Lung microvascular endothelial cell (primary cell): ENCODE measurements around the gene UPK3A. TPM values are rescaled to one million over a fixed set of nuclear protein-coding genes. Genes with fewer than 3 reads are reported as not detected.

Source experiments
- DNase-seq, 2 donors: peaks; one replicate each; pipeline versions ENCODE4 v3.0.0 to v3.0.0-alpha.2; 2010; ENCODE audit warnings: low read depth in 2 of 2
- total RNA-seq: library from RNA; depleted of rRNA; stranded (reverse); fragments of >200 nt; gene quantifications from 2 replicates; pipeline ENCODE4 v1.2.1, GENCODE V29; 2014

Gene UPK3A
- total RNA-seq, 1 donor from 2014 or later, result not detected

DNA sequence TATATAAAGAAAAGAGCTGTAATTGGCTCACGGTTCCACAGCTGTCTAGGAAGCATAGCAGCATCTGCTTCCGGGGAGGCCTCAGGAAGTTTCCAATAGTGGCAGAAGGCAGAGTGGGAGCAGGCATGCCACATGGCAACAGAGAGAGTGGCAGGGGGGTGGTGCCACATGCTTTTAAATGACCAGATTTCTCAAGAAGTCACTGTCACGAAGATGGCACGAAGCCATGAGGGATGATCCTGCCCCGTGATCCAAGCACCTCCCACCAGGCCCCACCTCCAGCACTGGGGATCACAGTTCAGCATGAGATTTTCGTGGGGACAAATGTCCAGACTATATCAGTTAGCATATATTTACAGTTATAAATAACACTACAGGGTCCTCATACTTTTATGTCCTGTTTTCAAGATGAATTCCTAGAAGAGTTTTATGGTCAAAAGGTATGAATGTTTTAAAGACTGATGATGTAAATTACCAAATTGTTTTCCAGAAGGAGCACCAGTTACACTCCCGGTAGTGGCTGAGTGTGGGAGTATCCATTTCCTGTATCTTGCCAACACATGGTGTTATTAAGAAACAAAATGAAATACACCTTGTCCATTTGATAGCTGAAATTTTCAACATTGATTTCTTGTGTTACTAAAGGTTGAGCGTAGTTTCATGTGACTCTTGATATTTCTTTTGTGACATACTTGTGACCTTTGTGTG lies 44.2 kb downstream of the UPK3A start:
- DNase-seq, result no peak

DNA sequence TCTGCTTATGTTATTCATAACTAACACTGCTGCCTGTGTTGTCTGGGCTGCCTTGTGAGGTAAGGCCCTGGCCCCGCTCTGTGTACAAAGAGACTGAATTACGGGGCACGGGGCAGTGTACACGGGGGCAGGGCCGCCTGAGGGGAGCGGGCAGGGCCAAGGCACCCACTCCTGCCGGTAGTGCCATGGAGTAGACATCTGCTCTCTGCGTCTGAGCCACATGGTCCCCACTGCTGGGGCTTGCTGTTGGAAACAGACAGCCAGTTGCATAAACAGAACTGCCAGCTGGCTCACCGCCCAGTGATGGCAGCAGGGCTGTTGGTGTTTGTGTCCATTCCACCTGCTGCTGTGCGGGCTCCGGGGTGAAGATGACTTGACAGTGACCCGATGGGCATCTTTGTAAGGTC lies 44.8 kb downstream of the UPK3A start:
- DNase-seq, result peak in 1 of 2 donors; percentile 88

DNA sequence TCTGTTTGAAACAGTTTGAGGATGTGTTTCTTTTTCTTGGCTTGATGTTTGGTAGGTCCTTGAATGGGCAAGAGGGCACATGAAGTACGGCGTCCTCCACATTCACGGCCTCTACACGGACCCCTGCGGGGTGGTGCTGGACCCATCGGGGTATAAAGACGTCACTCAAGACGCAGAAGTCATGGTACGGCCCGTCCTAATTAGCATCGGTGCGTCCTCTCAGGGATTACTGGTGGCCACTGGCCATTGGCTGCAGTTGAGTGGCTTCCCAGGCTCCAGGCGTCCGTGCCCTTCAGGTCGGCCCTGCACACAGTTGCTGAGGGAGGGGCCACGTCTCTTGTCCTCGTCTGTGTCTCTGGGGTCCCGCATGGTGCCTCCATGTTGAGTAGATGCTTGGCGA lies 45.8 kb downstream of the UPK3A start:
- DNase-seq, result no peak

DNA sequence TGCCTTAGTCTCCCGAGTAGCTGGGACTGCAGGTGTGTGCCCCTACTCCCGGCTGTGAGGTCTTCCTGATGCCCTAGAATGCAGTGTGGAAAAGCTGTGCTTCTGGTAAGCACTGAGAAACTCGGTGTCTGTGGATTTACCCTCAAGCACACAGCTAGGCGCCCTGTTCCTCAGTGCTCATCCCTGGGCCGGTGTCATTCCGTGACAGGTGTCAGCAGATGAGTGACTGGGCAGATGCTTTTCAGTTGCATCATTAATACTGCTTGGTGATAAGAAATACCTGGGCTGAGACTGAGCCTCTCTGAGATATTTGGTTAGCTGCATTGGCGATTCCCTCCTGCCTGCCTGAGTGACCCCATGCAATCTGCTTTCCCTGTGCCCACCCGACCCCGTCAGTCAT lies 46.7 kb downstream of the UPK3A start:
- DNase-seq, result no peak

DNA sequence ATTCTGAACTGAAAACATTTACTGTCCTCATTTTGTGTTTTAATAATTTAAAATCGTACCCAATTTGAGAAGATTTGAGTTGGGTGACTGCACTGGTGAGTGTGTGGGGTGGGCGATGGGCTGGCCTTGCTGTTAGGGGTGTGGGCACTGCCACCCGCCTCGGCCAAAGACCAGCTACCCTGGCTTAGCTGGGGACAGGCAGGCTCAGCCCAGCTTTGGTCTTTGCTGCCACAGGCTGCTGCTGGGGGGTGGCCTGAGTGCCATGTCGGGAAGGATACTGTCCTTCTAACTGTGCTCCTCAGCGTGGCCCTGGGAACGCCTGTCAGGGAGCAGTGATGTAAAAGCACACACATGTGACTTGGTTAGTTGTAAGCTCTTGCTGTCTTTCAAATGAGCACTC lies 47.3 kb downstream of the UPK3A start:
- DNase-seq, result no peak

DNA sequence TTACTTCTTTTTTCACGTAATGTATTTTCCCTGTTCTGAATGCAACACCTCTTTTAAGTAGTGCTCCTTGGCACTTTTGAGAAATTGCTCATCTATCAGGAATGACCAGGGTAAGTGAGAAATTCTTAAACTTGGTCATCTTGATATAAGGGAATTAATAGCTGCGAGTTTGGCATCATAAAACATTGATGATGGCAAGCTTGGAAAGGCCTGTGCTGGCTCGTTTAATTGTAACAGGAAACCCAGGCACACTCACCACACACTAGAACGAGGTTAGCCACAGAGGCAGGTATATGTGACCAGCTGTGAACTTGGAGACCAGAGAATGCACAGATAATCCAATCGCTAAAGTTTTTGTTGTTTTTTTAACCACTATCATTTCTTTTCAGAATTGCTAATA lies 49.3 kb downstream of the UPK3A start:
- DNase-seq, result no peak

- no peak for DNase-seq
These were observed 49.8 kb downstream of the UPK3A start for GRCh38 chr22:45334528-45334927.

GRCh38 chr22:45335021-45335818 lies 50.5 kb downstream of the UPK3A start:
- peak; percentile 28 to 48 for DNase-seq

DNA sequence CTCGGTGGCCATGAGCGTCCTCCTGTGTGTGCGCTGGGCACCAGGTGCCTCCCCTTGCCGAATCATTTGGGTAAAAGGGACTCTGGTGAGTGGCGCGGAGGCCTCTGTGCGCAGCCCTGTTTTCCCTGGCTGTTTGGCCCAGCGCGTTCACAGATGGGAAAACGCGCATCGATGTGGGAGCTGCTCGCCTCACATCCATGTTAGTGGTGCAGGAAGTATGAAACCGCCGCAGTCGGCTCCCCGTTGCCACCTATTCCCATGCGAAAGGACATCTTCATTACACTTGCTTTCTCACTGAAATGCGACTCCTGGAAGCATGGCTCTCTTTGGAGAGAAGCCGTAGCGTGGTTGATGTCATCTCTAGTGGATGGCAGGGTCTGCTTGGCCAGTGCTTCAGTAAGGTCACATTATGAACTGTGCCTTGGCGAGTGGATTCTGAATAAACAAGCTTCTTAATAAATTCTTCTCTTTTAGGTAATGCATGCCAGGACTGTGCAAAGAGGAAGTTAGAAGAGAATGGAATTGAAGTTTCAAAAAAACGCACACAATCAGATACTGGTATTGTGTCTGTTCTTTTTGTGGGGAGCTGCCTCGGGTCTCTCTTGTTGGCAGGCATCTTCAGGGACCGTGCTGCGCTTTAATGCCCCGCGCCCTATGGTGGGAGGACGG lies 51.2 kb downstream of the UPK3A start:
- peak; percentile 30 to 63 for DNase-seq

GRCh38 chr22:45336971-45337431 lies 52.3 kb downstream of the UPK3A start:
- DNase-seq, result peak; percentile 97 to 100

DNA sequence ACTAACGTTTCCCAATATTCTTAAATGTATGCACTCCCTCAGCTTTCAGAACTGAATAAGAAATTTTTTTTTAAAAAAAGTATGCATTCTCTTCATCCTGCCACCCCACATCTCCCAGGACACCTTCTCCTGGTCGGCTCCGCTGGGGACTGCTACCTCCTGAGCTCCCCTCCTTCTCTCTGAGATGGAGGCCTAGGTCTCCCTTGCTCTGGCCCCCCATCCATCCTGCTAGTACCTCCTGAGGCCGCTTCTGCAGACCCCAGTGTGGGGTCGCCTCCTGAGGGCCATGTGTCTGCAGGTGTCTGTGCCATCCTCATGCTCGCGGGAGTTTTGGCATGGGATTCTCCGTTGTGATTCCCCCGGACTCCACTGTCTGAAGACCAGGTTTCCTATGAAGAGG lies 52.8 kb downstream of the UPK3A start:
- no peak for DNase-seq

GRCh38 chr22:45338795-45339194 lies 54.0 kb downstream of the UPK3A start:
- DNase-seq, result no peak

DNA sequence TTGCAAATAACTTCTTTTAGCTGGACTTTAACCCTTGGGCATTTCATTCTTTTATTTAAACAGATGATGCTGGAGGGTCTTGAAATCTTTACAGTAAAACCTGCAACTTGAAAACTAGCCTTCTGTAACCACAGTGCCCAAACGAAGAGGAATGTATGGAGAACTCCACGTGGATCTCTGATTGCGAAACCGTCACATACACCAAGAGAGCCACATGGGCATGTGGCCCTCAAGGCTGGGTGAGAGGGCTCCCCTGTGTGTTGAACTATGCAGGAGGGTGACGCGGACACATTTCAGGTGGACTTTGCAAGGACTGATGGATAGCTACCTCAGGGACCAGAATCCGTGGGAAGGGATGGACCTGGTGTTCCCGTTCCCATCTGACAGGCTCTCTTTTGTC lies 55.6 kb downstream of the UPK3A start:
- DNase-seq, result no peak

DNA sequence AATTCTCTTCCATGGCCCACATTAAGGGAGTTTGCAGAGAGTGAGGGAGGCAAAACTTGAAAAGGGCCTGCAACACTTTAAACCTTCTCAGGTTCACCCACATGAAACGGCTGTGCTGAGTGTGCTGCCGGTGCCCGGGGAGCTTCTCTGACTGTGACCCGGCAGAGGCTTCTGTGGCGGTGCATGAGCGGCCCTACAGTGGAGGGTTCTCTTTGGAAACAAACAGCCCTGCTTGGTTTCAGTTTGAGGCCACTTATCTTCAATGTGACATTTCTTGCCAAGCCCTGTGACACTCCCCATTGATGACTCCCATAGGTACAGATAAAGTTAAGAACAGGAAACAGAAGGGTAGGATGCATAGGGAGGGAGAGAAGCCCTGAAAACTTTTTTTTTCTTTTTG lies 56.7 kb downstream of the UPK3A start:
- no peak for DNase-seq

DNA sequence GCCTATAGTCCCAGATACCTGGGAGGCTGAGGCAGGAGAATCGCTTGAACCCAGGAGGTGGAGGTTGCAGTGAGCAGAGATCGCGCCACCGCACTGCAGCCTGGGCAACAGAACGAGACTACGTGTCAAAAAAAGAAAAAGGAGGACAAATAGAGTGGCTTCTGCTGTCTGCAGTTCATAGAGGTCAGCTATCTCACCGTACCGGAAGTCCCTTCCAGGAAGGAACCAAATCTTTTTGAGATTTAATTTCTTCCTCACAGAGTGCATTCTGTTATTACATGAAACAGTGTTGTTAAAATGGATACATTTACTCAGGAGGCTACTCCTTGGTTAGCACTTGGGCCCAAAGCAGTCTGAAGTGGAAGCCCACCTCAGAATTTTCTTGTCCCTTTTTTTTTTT lies 58.4 kb downstream of the UPK3A start:
- no peak for DNase-seq

DNA sequence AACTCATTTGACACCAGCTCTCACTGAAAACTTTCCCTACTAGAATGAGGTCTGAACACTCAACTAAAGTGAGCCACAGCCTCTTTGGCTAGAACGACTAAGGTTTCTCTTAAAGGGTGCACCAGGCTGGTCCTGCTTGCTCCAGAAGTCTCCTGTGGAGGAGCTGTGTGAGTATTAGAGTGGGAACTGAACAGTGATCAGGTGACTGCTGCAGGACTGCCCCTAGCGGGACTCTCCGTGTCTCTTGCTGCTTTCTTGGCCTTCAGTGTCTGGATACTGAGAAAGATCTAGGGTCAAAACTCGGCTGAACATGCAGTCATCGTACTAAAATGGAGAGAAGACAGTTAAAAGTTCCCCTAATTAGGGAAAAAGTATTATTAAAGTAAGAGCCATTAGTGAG lies 59.6 kb downstream of the UPK3A start:
- DNase-seq, result peak in 1 of 2 donors; percentile 20

Other genes starting within 250 kb of the UPK3A start
- 35.1 and 41.5 TPM in 2 replicates for gene NUP50, start 121.0 kb upstream of the UPK3A start, total RNA-seq
- 22.7 and 40.1 TPM in 2 replicates for gene KIAA0930, start 44.1 kb upstream of the UPK3A start, total RNA-seq
- 9.2 and 21.0 TPM in 2 replicates for gene FAM118A, start 25.0 kb downstream of the UPK3A start, total RNA-seq
- gene SMC1B, start 128.7 kb downstream of the UPK3A start, total RNA-seq, result not detected in 2 replicates
- 0.20 and 0.22 TPM in 2 replicates for gene RIBC2, start 128.7 kb downstream of the UPK3A start, total RNA-seq
- 0.22 and 0.40 TPM in 2 replicates for gene FBLN1, start 217.9 kb downstream of the UPK3A start, total RNA-seq